Right lobe of liver (tissue), 6 donors: ENCODE results near the gene PAAF1. TPM values are rescaled to one million over a fixed set of nuclear protein-coding genes. Genes with fewer than 3 reads are reported as not detected.

Experiments used
- ATAC-seq, 4 donors: fragments of 200-7000 bp; cut with Tn5 transposase; one replicate each; pipeline ENCODE4 v1.9.1; 2020; ENCODE audit warnings: mild to moderate bottlenecking in 4 of 4, moderate library complexity in 4 of 4
- DNase-seq, 3 donors: peaks; one replicate each; pipeline ENCODE4 v3.0.0-alpha.2; 2020
- H3K27ac ChIP-seq, 3 donors: fragments of 200-600 bp; one replicate each; pipeline ENCODE4 v1.8.0; 2022
- H3K27me3 ChIP-seq, 2 donors: fragments of 200-600 bp; one replicate each; pipeline ENCODE4 v1.8.0; 2022
- H3K36me3 ChIP-seq, 4 donors: fragments of 200-600 bp; sonication (generic) in 1 of 4; one replicate each; pipeline versions ENCODE4 v1.5.1 to v1.8.0; 2017 to 2022; ENCODE audit warnings: control low read depth in 1 of 4
- H3K4me1 ChIP-seq, 4 donors: fragments of 200-600 bp; sonication (generic) in 1 of 4; one replicate each; pipeline versions ENCODE4 v1.5.1 to v1.8.0; 2017 to 2022; ENCODE audit warnings: control low read depth in 1 of 4
- H3K4me3 ChIP-seq, 3 donors: fragments of 200-600 bp; one replicate each; pipeline ENCODE4 v1.8.0; 2022
- H3K9me3 ChIP-seq, 4 donors: fragments of 200-600 bp; sonication (generic) in 1 of 4; one replicate each; pipeline versions ENCODE4 v1.5.1 to v1.8.0; 2017 to 2022; ENCODE audit warnings: control low read depth in 1 of 4
- POLR2A ChIP-seq: fragments of 450-650 bp; IDR thresholded peaks from one replicate; pipeline ENCODE4 v1.6.1; 2017; ENCODE audit warnings: antibody characterized with exemption, mild to moderate bottlenecking
- WGBS: methylation state at CpG from one replicate; pipeline ENCODE4 v1.1.6; 2018; ENCODE audit warnings: low coverage, low lambda C conversion rate; ENCODE audit not compliant: insufficient coverage; ENCODE audit errors: missing lambda C conversion rate; 5-methylcytosine and 5-hydroxymethylcytosine counted together
- intact Hi-C, 2 donors: fragments of 100-400 bp; cut with DNase I; formaldehyde crosslinking; loops; one replicate each; pipeline versions ENCODE4 v1.11.2 to v1.14.1; 2022
- total RNA-seq, 6 experiments: library from RNA; depleted of rRNA in 2 of 6; stranded (reverse); fragments of >200 nt in 2 of 6; fragmentation: NEBNext Ultra II Directional in 3 of 6; extraction: Animal tissue kit (Norgen Biotek cat#: 25700) in 3 of 6; gene quantifications; one replicate each; pipeline versions ENCODE4 v1.1.0 to v1.2.4, GENCODE V29; 2016 to 2023
- TF ChIP-seq, protein P1 (sequence below), 4 donors: fragments of 200-600 bp in 3 of 4; fragments of 450-650 bp in 1 of 4; IDR thresholded peaks; one replicate each; pipeline versions ENCODE4 v1.5.1 to v1.8.0; 2016 to 2022; ENCODE audit warnings: antibody characterized with exemption in 4 of 4, mild to moderate bottlenecking in 2 of 4
- donor health status: DM: no; HTN: yes; CAD: no.
- donor health status: DM: no; HTN: no; CAD: no.
- donor health status: DM: no; HTN: no; CAD: no.
- donor health status: DM: no; HTN: yes; CAD: no.
- donor health status: DM: no; HTN: yes; CAD: no.

PAAF1 gene
- total RNA-seq, 6 experiments from 2014 or later, result 7.4 to 15.4 (median 9.1) TPM

DNA sequence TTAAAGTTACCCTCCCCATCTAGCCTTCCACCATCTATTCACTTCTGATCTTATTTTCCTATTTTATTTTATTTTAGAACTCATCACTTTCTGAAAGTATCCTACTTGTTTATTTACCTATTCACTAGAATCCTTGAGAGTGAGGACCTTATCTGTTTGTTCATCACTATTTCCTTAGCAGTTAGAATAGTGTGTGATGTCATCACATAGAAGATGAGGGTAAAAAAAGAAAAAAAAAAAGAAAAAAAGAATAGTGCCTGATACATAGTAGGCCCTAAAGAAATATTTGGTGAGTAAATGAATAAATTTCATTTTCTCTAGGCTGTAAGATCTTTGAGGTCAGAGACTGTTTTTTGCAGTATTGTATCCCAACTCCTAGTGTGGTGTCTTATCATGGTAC, 36.7 kb downstream of the PAAF1 start:
- peaks cover 0 to 68% (median 2%) of the 10 kb centered on the region in 4 donors for H3K36me3 ChIP-seq
- no peaks in the 10 kb centered on the region for H3K27me3 ChIP-seq
- peaks cover 0 to 11% (median 0%) of the 10 kb centered on the region in 4 donors for H3K4me1 ChIP-seq
- intact Hi-C loops, result no loop called here
- H3K9me3 ChIP-seq, result no peaks in the 10 kb centered on the region
- ATAC-seq (no peak), DNase-seq (no peak)
- no peak overlapping the region for H3K27ac ChIP-seq
- no peak overlapping the region for H3K4me3 ChIP-seq
- no peak for TF ChIP-seq POLR2A
- TF ChIP-seq, protein P1, sequence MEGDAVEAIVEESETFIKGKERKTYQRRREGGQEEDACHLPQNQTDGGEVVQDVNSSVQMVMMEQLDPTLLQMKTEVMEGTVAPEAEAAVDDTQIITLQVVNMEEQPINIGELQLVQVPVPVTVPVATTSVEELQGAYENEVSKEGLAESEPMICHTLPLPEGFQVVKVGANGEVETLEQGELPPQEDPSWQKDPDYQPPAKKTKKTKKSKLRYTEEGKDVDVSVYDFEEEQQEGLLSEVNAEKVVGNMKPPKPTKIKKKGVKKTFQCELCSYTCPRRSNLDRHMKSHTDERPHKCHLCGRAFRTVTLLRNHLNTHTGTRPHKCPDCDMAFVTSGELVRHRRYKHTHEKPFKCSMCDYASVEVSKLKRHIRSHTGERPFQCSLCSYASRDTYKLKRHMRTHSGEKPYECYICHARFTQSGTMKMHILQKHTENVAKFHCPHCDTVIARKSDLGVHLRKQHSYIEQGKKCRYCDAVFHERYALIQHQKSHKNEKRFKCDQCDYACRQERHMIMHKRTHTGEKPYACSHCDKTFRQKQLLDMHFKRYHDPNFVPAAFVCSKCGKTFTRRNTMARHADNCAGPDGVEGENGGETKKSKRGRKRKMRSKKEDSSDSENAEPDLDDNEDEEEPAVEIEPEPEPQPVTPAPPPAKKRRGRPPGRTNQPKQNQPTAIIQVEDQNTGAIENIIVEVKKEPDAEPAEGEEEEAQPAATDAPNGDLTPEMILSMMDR (IDR thresholded peaks at IDR 0.05), result no peak

- peaks cover 0 to 74% (median 7%) of the 10 kb centered on the region in 4 donors for H3K36me3 ChIP-seq
- H3K27me3 ChIP-seq, result no peaks in the 10 kb centered on the region
- H3K27ac ChIP-seq, result no peak overlapping the region
- H3K4me3 ChIP-seq, result no peak overlapping the region
- peaks cover 0 to 11% (median 0%) of the 10 kb centered on the region in 4 donors for H3K4me1 ChIP-seq
- WGBS, result 48% methylated on average over 4 of the region's 4 CpGs
- H3K9me3 ChIP-seq, result no peaks in the 10 kb centered on the region
- peak in 1 of 3 donors; percentile 46 for DNase-seq
- ATAC-seq, result peak; percentile 63 to 83 (median 72)
- intact Hi-C loops, result no loop called here
- TF ChIP-seq, protein P1 (IDR thresholded peaks at IDR 0.05), result no peak
- TF ChIP-seq POLR2A, result no peak
Measured at GRCh38 chr11:73914284-73914683, 37.5 kb downstream of the PAAF1 start.

DNA sequence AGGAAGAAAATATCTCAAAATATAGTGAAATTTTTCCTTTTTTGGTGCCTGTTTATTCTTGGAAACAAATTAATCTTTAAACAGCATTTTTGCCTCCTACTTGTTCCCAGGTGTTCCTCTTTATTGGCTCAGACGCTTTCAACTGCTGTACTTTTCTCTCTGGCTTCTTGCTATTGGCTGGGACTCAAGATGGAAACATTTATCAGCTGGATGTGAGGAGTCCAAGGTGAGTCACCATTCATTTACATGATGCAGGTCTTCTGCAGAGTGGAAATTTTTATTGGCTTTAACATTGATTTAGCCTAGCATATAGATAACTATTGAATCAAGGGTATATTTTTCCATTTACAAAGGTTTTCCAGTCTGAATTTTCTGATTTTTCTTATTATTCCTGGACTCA, 39.6 kb downstream of the PAAF1 start:
- peaks cover 0 to 70% (median 13%) of the 10 kb centered on the region in 4 donors for H3K36me3 ChIP-seq
- no peak overlapping the region for H3K27ac ChIP-seq
- peaks cover 0 to 11% (median 0%) of the 10 kb centered on the region in 4 donors for H3K4me1 ChIP-seq
- ATAC-seq (peak in 1 of 4 donors; percentile 57), DNase-seq (no peak)
- no peaks in the 10 kb centered on the region for H3K27me3 ChIP-seq
- WGBS, result 80% methylated on average over 1 of the region's 1 CpG
- no peak for TF ChIP-seq POLR2A
- TF ChIP-seq, protein P1 (IDR thresholded peaks at IDR 0.05), result no peak
- intact Hi-C loops, result no loop called here
- no peak overlapping the region for H3K4me3 ChIP-seq
- no peaks in the 10 kb centered on the region for H3K9me3 ChIP-seq

- ATAC-seq (no peak), DNase-seq (no peak)
- no peaks in the 10 kb centered on the region for H3K9me3 ChIP-seq
- intact Hi-C loops, result no loop called here
- H3K36me3 ChIP-seq, result peaks cover 0 to 69% (median 15%) of the 10 kb centered on the region in 4 donors
- no peak overlapping the region for H3K27ac ChIP-seq
- no peak overlapping the region for H3K4me3 ChIP-seq
- H3K27me3 ChIP-seq, result no peaks in the 10 kb centered on the region
- 100% methylated on average over 4 of the region's 4 CpGs for WGBS
- no peaks in the 10 kb centered on the region for H3K4me1 ChIP-seq
- TF ChIP-seq, protein P1 (IDR thresholded peaks at IDR 0.05), result no peak
- TF ChIP-seq POLR2A, result no peak
Measured at GRCh38 chr11:73921180-73921579, 44.4 kb downstream of the PAAF1 start.

- H3K4me1 ChIP-seq, result no peaks in the 10 kb centered on the region
- no peaks in the 10 kb centered on the region for H3K27me3 ChIP-seq
- H3K9me3 ChIP-seq, result no peaks in the 10 kb centered on the region
- H3K27ac ChIP-seq, result no peak overlapping the region
- peaks cover 0 to 67% (median 10%) of the 10 kb centered on the region in 4 donors for H3K36me3 ChIP-seq
- intact Hi-C loops, result no loop called here
- no peak overlapping the region for H3K4me3 ChIP-seq
- DNase-seq, result no peak
- TF ChIP-seq, protein P1 (IDR thresholded peaks at IDR 0.05), result no peak
- no peak for TF ChIP-seq POLR2A
- 94% methylated on average over 2 of the region's 2 CpGs for WGBS
- no peak for ATAC-seq
Measured at GRCh38 chr11:73929388-73929787, 52.6 kb downstream of the PAAF1 start.
